GM19463 (cell line): ENCODE data around the gene MOK.

Experiments used
- ATAC-seq: cut with Tn5 transposase; IDR thresholded peaks from one replicate; pipeline ENCODE4 v1.9.1; 2021; ENCODE audit warnings: mild to moderate bottlenecking, moderate library complexity; ENCODE audit not compliant: unreplicated experiment

The MOK gene

DNA sequence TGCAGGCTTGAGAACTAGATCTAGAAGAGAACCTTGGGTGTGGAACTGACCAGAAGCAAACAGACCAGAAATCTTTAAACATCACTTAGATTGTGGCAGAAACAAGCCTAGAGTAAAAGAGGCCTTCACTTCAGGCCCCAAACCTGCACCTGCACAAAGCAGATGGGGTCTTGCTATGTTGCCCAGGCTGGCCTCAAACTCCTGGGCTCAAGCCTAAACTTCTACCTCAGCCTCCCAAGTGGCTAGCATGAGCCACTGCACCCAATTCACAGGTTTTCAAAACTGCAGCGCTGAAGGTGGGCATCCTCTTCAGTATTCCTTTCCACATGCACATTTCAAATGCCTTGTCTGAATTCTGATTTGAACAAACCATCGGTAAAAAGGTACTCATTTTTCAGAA lies 19.9 kb downstream of the MOK start:
- ATAC-seq, result no peak

DNA sequence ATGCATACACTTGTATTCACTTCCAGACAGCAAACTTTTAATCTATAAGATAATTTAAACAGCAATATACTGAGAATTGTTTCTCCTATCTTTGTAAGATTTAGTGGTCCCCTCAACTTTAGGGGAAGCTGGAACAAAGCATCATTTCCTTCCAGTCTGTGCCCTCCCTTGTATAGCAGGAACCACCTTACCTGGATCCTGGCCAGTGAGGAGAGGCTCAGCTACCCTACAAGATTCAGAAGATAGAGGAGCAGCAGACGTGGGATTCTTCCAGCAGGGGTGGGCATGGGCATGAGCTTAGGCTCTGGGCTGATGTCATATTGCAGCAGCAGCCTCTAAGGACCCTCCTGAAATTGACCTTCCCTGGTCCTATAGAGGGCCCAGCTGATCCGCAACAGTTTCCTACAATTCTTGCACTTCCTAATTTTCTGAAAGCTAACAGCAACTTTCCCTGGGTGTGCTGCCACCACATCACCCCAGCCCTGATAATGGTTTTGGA lies 21.3 kb downstream of the MOK start:
- ATAC-seq, result no peak

DNA sequence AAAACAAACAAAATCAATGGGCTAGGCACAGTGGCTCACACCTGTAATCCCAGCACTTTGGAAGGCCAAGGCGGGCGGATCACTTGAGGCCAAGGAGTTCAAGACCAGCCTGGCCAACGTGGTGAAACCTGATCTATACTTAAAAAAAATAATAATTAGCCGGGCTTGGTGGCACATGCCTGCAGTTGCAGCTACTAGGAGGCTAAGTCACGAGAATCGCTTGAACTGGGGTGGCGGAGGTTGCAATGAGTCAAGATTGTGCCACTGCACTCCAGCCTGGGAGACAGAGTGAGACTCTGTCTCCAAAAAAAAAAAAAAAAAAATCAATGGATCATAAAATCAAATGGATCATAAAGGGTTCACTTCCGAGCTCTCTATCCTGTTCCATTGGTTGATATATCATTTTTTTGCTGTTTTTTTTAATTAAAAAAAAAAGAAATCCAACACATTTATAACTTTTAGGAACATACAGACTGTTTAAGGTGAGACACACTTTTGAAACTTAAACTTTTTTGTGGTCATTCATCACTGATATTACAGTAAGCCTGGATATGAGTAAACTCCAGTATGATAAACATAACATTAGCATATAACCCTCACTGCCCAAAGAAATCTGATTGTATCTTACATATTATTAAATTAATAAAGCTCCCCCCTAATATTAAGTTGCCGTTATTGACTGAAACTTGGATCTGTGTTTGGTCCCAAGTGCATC lies 22.1 kb downstream of the MOK start:
- ATAC-seq, result no peak

DNA sequence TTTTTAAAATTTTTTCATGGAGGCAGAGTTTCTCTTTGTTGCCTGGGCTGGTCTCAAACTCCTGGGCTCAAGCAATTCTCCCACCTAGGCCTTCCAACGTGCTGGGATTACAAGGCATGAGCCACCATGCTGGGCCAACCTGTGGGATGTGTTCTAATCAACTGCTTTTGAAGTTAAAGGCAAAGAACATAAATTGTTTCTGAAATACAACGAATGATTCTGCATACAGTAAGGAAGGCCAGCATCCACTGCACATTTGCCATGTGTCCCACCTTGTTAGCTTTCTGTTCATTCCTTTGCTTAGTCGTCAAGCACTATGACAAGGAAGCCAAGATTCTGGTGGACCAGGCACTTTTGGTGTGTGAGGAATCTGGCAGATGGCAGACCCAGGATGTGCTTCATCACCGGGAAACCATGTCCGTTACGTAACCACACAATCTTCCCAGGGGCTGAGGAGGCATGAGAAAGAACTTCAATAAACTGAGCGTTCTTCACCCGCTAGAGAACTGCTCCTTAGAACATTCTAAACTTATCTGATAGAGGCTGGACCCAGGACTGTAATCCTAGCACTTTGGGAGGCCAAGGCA lies 24.5 kb downstream of the MOK start:
- no peak for ATAC-seq

DNA sequence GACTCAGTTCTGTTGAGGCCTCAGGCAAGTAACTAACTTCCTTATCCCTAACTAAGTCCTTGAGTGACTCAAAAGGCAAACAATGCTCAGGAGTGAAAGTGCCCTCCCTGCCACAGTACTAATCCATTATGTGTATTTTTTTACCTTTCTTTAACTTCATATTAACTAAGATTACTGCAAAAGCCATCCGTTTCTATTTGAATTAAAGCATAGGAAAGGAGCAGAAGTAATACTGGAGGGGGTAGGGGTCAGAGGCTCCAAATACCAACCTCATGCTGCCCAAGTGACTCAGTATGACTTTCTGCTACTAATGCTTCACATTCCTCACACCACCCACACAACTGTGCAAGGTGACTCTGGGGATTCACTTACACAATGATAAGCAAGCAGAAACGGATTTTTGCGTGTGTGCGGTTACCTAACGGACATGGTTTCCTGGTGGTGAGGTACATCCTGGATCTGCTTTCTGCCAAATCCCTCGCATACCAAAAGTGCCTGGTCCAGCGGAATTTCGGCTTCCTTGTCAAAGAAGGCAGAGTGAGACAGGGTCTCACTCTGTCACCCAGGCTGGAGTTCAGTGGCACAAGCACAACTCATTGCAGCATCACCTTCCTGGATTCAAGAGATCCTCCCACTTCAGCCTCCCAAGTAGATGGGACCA lies 25.1 kb downstream of the MOK start:
- no peak for ATAC-seq

DNA sequence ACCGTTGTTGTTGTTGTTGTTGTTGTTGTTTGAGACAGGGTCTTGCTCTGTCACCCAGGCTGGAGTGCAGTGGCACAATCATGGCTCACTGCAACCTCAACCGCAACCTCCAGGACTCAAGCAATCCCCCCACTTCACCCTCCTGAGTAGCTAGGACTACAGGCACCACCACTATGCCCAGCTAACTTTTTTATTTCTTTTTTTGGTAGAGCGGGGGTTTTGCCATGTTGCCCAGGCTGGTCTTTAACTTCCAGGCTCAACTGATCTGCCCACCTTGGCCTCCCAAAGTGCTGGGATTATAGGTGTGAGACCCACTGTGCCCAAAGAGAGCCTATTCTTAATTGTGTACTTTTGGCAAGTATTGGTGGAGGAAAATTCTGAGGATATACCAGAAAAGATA lies 25.7 kb downstream of the MOK start:
- ATAC-seq, result no peak

DNA sequence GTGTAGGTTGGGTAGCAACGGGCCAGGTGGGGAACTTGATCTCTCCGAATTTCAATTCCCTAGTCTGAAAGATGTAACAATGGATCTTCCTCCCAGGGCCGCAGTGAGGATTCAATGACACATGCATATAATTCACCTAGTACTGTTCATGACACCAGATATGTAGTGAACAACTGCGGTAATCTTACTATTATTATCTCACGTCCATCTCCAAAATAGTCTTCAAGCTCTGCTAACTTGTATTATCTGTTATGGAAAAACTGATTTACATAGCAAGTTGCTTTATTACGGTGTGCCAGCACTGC lies 26.4 kb downstream of the MOK start:
- no peak for ATAC-seq

DNA sequence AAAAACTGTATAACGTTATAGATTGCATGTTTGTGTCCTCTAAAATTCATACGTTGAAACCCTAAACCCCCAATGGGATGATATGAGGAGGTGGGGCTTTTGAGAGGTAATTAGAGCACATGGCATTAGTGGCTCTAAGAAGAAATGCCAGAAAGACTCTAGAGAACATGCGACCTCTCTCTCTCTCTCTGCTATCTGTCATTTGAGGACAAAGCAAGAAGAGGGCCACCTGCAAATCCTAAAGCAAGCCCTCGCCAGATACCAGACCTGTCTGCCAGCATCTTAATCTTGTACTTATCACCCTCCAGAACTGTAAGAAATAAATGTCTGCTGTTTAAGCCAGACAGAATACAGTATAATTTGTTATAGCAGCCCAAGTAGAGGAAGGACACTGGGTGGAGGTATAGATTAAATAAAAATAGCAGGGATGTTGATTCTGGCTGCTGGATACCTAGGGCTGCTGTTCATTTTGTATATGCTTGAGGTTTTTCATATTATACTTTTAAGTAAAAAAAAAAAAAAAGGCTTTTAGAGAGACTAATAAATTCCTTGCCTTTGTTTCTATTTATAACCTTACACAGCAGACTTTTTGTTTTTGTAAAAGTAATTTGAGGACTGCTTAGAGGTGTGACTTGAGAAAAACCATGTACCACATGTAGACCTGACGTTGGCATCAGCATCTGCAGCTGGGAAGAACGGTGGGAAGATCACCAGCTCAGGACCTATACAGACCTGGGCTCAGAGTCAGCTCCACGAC lies 26.9 kb downstream of the MOK start:
- ATAC-seq, result no peak

DNA sequence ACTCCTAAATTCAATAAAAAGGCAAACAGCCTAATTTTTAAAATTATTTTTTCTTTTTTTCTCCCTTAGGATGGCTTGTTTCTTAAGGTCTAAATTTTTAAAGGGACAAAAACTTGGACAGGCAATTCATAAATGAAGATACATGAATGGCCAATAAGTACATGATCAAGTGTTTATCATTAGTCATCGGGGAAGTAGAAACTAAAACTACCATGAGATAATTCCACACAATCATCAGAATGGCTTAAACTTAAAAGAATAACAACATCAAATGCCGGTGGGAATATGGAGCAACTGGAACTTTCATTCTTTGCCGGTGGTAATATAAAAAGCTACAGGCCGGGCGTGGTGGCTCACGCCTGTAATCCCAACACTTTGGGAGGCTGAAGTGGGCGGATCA lies 29.1 kb downstream of the MOK start:
- ATAC-seq, result no peak

DNA sequence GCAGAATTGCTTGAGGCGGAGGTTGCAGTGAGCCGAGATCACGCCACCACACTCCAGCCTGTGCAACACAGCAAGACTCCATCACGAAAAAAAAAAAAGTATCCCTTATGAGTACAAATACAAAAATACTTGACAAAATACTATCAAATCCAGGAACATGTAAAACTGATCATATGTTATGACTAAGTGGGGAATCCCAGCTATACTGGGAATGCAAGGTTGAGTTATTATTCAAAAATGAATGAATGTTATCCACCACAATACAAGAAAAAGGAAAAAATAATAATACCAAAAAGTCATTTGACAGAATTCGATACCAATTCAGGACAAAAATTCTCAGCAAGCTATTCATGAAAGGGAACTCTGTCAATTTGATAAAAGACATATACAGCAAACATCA lies 32.6 kb downstream of the MOK start:
- ATAC-seq, result no peak

DNA sequence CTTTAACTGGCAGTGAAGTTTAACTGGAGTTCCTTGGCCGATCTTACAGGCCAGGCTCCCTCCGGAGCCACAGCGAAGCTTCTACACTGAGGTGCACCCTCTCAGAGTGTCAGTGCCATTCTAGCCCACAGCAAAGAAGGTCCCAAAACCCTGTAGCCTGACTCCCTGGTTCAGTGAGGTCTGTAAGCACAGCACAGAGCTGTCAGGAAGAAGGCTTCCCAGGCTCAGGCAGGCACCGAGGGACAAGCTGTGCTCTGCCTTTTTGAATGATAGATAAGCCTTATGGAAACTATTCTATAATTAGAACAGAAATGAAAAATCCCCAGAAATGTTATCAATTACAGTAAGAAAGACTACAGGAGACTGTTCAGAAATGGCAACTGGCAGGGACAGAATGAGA lies 40.2 kb downstream of the MOK start:
- ATAC-seq, result no peak

DNA sequence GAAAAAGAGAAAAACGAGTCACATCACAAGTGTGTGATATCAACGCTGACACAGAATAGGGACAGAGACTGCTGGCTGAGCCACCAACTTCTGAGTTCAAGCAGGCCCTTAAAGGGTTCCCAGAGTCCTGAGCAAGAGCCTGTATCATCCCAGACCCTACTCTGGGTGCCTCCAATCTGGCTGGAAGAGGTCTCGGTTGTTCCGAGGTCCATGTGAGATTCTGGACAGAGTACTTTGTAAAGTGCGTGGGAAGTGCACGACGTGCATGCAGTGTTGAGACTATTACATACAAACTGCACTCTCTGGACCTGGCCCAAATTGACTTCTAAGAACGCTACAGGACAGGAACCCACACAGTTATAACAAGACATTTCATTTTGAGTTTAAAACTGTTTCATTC lies 40.6 kb downstream of the MOK start:
- no peak for ATAC-seq

DNA sequence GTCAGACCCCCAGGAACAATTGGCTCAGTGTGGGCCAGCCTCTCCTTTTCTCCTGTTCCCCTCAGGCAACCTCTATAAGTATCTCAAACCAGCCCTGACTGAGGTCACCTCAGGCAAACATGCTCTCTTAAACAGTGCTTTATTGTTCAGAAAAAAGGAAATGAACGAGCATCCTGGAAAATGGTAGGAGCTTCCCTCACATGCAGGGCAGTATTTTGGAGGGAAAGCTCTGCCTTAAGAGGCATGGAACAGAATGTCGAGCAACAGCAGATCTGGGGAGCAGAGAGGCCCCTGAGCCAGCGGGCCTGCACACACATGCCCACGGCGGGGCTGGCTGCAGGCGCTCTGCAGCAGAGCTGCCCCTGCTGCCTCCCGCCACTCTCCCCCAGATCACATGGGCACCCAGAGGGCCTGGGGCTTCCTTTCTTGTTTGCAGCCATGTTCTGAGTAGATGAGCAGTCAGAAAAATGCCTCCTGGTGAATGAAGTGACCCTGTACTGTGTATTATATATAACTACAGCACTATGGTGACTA lies 42.0 kb downstream of the MOK start:
- ATAC-seq, result no peak

DNA sequence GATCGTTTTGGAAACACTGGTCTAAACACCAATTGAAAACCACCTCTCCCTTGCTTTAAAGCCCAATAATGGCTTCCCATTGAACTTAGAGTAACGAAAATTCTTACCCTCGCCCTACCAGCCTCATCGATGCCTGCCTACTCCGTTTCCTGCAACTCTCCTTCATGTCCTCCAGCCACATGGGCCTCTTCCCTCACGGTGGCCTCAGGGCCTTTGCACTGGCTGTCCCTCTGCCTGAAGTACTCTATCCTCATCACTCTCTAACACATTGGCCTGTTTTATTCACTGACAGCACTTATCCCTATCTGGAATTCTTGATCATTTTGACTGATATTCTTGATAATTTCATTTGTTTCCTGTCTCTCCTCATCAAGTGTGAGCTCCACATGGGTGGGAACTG lies 46.8 kb downstream of the MOK start:
- no peak for ATAC-seq

DNA sequence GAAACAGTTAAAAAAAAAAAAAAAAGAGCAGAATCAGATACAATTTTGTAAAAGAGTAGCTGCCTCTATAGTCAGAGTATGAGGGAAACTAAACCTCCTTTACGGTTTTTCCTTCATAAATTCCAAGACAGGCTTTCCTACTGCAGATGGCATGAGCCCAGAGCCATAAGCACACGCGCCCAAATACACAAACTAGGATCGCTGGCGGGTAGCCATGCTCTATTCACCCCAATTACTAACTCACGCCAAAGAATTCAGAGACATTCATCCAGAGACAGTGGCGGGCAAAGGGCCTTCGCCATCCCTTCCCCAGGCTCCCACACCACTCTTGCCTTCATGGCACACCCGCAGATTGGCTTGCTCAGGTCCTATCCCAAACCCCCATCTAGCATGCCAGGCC lies 48.2 kb downstream of the MOK start:
- ATAC-seq, result no peak

DNA sequence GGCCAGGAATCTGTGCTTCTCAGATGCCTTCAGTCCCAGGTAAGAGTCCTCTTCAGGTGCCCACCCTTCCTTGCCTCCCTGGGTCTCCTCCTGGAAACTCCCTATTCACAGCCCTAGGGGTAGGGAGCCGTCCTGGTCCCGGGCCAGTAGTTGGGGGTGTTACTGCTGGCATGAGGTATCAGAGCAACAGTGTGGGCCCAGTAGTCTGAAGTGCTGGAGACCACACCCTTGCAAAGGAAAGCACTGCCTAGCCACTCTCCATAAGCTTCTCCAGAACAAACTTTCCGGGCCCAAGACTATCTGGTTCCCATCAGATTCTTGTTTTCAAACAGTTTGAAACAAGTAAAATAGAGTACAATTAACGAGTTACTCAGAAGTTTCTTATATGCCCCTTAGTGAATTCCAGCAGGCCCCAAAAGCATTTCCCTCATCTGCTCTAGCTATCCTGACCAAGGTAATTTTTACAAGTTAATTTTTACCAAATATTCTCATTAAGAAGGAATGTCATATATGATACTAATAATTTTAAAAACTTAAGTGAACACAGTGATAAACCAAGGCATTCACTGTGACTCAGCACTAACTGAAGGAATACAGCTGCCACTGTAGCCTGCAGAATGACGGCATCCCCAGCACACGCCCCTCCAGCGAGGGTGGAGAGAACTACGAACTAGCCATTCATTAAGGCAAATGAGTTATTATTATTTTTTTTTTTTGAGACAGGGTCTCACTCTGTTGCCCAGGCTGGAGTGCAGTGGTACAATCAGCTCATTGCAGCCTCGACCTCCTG lies 49.4 kb downstream of the MOK start:
- no peak for ATAC-seq

DNA sequence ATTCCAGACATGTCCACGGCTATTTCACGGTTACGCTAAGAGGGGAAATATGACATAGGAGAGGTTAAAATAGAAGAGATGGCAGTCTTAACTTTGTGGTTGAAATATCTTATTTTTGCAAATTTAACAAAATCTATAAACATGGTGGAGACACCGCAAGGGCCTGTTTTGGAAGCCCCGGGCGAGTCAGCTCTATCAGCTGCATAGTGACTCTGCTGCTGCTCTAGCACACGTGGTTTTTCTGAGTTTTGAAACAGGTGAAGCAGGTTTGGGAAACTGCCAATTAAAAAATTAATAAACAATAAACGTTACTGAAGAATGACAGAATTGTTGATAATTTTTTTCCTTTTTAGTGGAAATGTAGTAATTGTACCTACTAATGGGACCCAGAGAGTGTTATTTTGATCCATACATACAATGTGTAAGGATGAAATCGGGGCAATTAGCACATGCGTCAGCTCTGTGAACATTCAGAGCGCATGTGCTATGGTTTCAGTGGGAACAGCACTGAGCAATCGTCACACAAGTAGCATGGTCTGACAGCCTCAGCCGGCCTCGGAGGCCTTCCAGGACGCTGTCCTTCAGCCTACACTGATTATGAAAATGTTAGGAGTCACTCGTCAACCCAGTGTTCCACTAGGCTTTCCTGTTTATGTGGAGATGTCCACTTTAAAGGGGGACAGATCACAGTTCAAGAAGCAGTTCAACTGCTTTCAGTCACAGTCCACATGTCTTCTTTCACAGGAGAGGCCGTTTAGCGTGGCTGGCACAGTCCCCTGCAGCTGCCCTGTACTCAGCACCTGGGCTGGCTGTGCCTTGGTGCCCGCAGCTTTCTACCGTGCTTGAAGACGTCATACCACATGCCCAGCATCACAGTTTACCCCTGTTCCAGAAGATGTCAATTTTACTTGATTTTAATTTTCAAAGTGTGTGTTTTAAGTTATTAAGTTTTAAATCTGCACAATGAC lies 51.8 kb downstream of the MOK start:
- no peak for ATAC-seq

DNA sequence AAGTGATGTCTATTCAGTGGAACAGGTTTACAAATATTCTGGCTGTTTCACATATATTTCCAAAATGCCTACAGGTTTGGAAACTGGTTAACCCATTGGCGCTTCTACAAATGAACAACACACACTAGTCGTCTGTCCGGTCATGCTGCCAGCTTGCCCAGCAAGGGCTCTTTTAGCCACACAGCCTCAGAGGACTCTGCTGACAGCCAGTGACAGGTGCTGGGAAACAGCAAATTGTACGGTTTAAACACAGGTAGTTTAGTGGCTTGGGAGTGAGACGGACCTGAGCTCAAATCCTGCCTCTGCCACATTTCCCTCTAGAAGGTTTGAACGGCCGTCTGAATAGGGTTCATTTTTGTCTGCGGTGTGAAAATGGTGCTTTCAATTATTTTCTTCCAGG lies 53.8 kb downstream of the MOK start:
- ATAC-seq, result no peak

DNA sequence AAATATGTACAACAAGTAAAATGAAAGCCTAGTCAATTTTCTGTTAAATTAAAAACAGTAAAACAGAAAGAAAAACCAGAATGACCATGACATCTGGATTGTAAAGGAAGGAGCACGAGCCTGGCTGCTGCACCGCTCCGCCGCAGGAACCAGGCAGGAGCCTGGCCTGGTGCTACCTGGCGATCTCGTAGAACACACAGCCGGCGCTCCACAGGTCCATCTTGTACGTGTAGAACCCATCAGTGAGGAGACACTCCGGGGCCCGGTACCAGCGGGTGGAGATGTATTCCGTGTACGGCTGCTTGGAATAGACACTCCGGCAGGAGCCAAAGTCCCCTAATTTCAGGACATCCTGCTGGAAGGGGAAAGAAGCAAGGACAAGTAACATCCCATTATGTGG lies 54.3 kb downstream of the MOK start:
- no peak for ATAC-seq

DNA sequence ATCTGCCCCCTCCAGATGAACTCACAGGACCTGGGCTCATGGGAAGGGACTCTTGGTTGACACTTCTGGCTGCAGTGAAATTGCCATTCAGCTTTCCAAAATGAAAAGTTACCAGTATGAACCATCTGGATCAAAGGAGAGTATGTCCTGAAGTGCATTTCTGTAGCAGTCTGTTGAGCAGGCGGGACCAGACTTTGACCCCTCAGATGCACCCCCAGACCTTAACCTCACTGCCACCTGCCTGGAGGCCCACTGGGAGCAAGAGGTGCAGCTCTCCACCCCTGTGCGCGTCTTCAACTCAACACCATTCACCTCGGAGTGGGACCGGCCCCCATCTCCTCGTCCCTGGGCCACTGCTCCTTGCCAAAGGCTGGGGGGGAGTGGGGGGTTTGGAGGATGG lies 55.0 kb downstream of the MOK start:
- ATAC-seq, result no peak
